Skeletal muscle tissue (tissue), 4 donors: ENCODE measurements around the gene SH3D19. TPM values are rescaled to one million over a fixed set of nuclear protein-coding genes. Genes with fewer than 3 reads are reported as not detected.

Experiments
- H3K27ac ChIP-seq: one replicate; pipeline ENCODE4 v1.7.0; 2013; ENCODE audit warnings: mild to moderate bottlenecking, low read depth, low read length, inconsistent platforms
- H3K27me3 ChIP-seq, 3 donors: one replicate each; pipeline ENCODE4 v1.7.0; 2013; ENCODE audit warnings: low read length in 3 of 3; ENCODE audit not compliant: control insufficient read depth in 3 of 3, insufficient read depth in 3 of 3
- H3K36me3 ChIP-seq, 3 donors: one replicate each; pipeline ENCODE4 v1.7.0; 2013; ENCODE audit warnings: low read length in 3 of 3; ENCODE audit not compliant: control insufficient read depth in 3 of 3, insufficient read depth in 3 of 3
- H3K4me1 ChIP-seq, 3 donors: one replicate each; pipeline ENCODE4 v1.7.0; 2013; ENCODE audit warnings: low read length in 3 of 3, mild to moderate bottlenecking in 3 of 3; ENCODE audit not compliant: control insufficient read depth in 3 of 3, insufficient read depth in 3 of 3
- H3K4me3 ChIP-seq, 3 donors: one replicate each; pipeline ENCODE4 v1.7.0; 2013; ENCODE audit warnings: low read length in 3 of 3
- H3K9ac ChIP-seq, 3 donors: one replicate each; pipeline ENCODE4 v1.7.0; 2013; ENCODE audit warnings: low read length in 3 of 3, mild to moderate bottlenecking in 3 of 3, moderate library complexity in 2 of 3, low read depth in 1 of 3
- H3K9me3 ChIP-seq, 3 donors: one replicate each; pipeline ENCODE4 v1.7.0; 2013; ENCODE audit warnings: low read length in 3 of 3; ENCODE audit not compliant: control insufficient read depth in 3 of 3
- total RNA-seq: library from RNA; depleted of rRNA; stranded (reverse); fragments of >200 nt; gene quantifications from one replicate; pipeline ENCODE4 v1.2.3, GENCODE V29; 2014
- donor health status: Osteomylitis.

The SH3D19 gene
- total RNA-seq, 1 donor from 2014 or later: 20.4 TPM

GRCh38 chr4:151192556-151193235 lies 132.7 kb downstream of the SH3D19 start:
- H3K9me3 ChIP-seq: no peaks in the 10 kb centered on the region
- H3K4me1 ChIP-seq: peaks cover 3 to 9% (median 8%) of the 10 kb centered on the region in 3 donors
- no peak overlapping the region for H3K27ac ChIP-seq
- no peaks in the 10 kb centered on the region for H3K27me3 ChIP-seq
- H3K9ac ChIP-seq: no peak overlapping the region
- no peaks in the 10 kb centered on the region for H3K36me3 ChIP-seq
- no peak overlapping the region for H3K4me3 ChIP-seq

- H3K4me3 ChIP-seq: no peak overlapping the region
- no peaks in the 10 kb centered on the region for H3K4me1 ChIP-seq
- no peaks in the 10 kb centered on the region for H3K9me3 ChIP-seq
- H3K27me3 ChIP-seq: no peaks in the 10 kb centered on the region
- no peaks in the 10 kb centered on the region for H3K36me3 ChIP-seq
- H3K9ac ChIP-seq: peak overlapping the region in 1 of 3 donors; percentile 17
- no peak overlapping the region for H3K27ac ChIP-seq
Observed at GRCh38 chr4:151184523-151185458, 140.6 kb downstream of the SH3D19 start.

GRCh38 chr4:151182455-151182996 lies 142.9 kb downstream of the SH3D19 start:
- Histone ChIP-seq H3K27ac (no peak overlapping the region), H3K4me3 (no peak overlapping the region), H3K36me3 (no peaks in the 10 kb centered on the region), H3K4me1 (no peaks in the 10 kb centered on the region), H3K9me3 (no peaks in the 10 kb centered on the region), H3K27me3 (no peaks in the 10 kb centered on the region), H3K9ac (no peak overlapping the region)

GRCh38 chr4:151176685-151177084 lies 148.7 kb downstream of the SH3D19 start:
- Histone ChIP-seq H3K9me3 (no peaks in the 10 kb centered on the region), H3K36me3 (peaks cover 4 to 30% (median 26%) of the 10 kb centered on the region in 3 donors), H3K27me3 (no peaks in the 10 kb centered on the region), H3K9ac (no peak overlapping the region), H3K4me1 (peaks cover 0 to 4% (median 3%) of the 10 kb centered on the region in 3 donors), H3K27ac (no peak overlapping the region), H3K4me3 (no peak overlapping the region)

GRCh38 chr4:151175754-151176631 lies 149.4 kb downstream of the SH3D19 start:
- Histone ChIP-seq H3K27me3 (no peaks in the 10 kb centered on the region), H3K4me3 (no peak overlapping the region), H3K9ac (no peak overlapping the region), H3K27ac (no peak overlapping the region), H3K36me3 (peaks cover 4 to 30% (median 26%) of the 10 kb centered on the region in 3 donors), H3K4me1 (peaks cover 0 to 4% (median 3%) of the 10 kb centered on the region in 3 donors), H3K9me3 (no peaks in the 10 kb centered on the region)

- Histone ChIP-seq H3K36me3 (peaks cover 4 to 30% (median 26%) of the 10 kb centered on the region in 3 donors), H3K4me1 (peaks cover 0 to 4% (median 3%) of the 10 kb centered on the region in 3 donors), H3K4me3 (no peak overlapping the region), H3K27me3 (no peaks in the 10 kb centered on the region), H3K9me3 (no peaks in the 10 kb centered on the region), H3K27ac (no peak overlapping the region), H3K9ac (no peak overlapping the region)
Observed at GRCh38 chr4:151175233-151175632, 150.2 kb downstream of the SH3D19 start.

GRCh38 chr4:151174784-151175183 lies 150.6 kb downstream of the SH3D19 start:
- Histone ChIP-seq H3K27ac (no peak overlapping the region), H3K9ac (no peak overlapping the region), H3K36me3 (peaks cover 4 to 30% (median 26%) of the 10 kb centered on the region in 3 donors), H3K9me3 (no peaks in the 10 kb centered on the region), H3K4me3 (no peak overlapping the region), H3K27me3 (no peaks in the 10 kb centered on the region), H3K4me1 (peaks cover 0 to 4% (median 3%) of the 10 kb centered on the region in 3 donors)

- Histone ChIP-seq H3K27me3 (no peaks in the 10 kb centered on the region), H3K9ac (no peak overlapping the region), H3K4me1 (peaks cover 0 to 4% (median 3%) of the 10 kb centered on the region in 3 donors), H3K36me3 (peaks cover 4 to 30% (median 26%) of the 10 kb centered on the region in 3 donors), H3K4me3 (no peak overlapping the region), H3K27ac (no peak overlapping the region), H3K9me3 (no peaks in the 10 kb centered on the region)
Observed at GRCh38 chr4:151173871-151174270, 151.5 kb downstream of the SH3D19 start.

- H3K4me1 ChIP-seq: peaks cover 5 to 9% (median 5%) of the 10 kb centered on the region in 3 donors
- peaks cover 0 to 13% (median 13%) of the 10 kb centered on the region in 3 donors for H3K36me3 ChIP-seq
- H3K4me3 ChIP-seq: no peak overlapping the region
- no peaks in the 10 kb centered on the region for H3K27me3 ChIP-seq
- H3K27ac ChIP-seq: no peak overlapping the region
- no peaks in the 10 kb centered on the region for H3K9me3 ChIP-seq
- no peak overlapping the region for H3K9ac ChIP-seq
Observed at GRCh38 chr4:151169900-151170299, 155.5 kb downstream of the SH3D19 start.
